Activated naive CD4-positive, alpha-beta T cell treated with anti-CD3 and anti-CD28 coated beads, Interleukin-2, amount 10 ng/mL, durations not matched to agents 5 hours and 36 hours (primary cell): ENCODE measurements around the gene NCOA4. TPM values are rescaled to one million over a fixed set of nuclear protein-coding genes. Genes with fewer than 3 reads are reported as not detected.

Experiments used
- total RNA-seq, 2 experiments: library from RNA; stranded (reverse); gene quantifications; one replicate each; pipeline ENCODE4 v1.2.3, GENCODE V29; 2021

NCOA4 gene
- 100 to 1,000 TPM; 137 to 139 TPM for total RNA-seq

DNA sequence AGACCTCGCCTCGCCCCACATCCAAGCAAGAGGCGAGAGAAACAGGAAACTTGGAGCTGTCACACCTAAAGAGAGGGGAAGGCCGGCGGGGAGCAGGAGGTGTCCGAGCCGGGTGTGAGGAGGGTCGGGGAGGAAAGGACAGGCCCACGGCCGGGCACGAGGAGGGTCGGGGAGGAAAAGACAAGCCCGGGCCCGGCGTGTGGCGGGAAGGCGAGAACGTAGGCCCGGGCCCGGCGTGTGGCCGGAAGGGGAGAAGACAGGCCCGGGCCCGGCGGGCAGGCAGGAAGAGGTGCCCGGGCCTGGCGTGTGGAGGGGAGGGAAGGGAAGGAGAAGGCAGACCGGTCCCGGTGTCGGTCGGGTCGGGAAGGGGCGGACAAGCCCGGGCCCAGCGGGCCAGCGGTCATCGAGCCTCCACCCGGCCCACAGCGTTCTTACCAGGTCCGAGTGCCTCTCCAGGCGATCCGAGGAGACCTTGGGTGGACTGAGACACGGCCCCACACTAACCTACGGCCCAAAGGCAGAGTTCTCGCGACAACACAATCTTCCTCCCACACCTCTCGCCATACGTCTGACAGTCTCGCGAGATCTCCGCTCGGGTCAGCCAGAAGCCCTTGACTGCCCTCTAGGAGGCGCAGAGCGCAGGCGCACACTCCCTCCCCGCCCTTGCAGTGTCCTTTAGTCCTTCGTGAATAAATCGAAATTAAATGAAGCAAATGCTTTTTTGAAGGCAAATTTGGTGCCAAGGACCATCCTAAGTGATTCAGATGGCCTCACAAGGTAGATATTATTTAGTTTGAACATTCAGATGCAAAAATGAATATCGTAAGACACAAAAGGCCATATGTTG, at the start of gene NCOA4:
Gene NCOA4, minus strand, starts transcription at position 533 of the 847 bp plus-strand sequence. CDS start 13,943 bp downstream, outside the sequence.

DNA sequence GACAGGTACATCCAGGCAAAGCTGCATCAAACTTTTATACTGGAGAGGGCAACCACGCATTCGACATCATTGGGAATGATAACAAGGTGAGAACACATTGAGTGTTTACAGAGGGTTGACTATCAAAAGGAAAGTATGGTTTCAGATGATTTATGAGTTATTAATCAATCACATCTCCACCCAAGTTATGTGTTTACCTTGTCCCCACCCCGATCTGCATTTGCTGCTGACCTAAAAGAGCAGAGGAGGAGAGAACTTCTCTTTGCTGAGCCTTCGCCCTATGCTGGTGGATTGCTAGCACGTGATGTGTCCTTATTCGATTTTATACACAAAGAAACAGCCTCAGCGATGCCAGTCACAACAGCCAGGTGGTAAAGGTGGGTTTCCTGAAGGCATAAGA, 15.8 kb upstream of the NCOA4 start, which contains the start of gene MSMB:
Gene MSMB, minus strand, starts transcription at position 9 of the 400 bp plus-strand sequence. CDS start 32 bp downstream, outside the sequence.

GRCh38 chr10:45972106-45972812, 58.2 kb downstream of the NCOA4 start, which contains the start of gene TIMM23:
Gene TIMM23 (plus strand): TSS chr10:45972489. CDS start chr10:45972625, 136 bp downstream.

Other genes with a start within 250 kb of the NCOA4 start
- 10 to 100 TPM; 18.4 to 20.9 TPM for gene AGAP4, start 183.1 kb downstream of the NCOA4 start, total RNA-seq
- gene TIMM23, start 58.1 kb downstream of the NCOA4 start, total RNA-seq = 10 to 100 TPM; 42.3 to 42.9 TPM
- not detected for gene MSMB, start 15.6 kb upstream of the NCOA4 start, total RNA-seq